ENCODE measurements around the gene CALR.
A peak's percentile ranks its signal among the peaks of the same experiment; 100 is the strongest.
"Not testable (repeated sequence)": the region's sequence is repeated elsewhere in the genome, so short reads cannot be mapped to it uniquely, and the experiment has no call there.

Gene CALR

DNA sequence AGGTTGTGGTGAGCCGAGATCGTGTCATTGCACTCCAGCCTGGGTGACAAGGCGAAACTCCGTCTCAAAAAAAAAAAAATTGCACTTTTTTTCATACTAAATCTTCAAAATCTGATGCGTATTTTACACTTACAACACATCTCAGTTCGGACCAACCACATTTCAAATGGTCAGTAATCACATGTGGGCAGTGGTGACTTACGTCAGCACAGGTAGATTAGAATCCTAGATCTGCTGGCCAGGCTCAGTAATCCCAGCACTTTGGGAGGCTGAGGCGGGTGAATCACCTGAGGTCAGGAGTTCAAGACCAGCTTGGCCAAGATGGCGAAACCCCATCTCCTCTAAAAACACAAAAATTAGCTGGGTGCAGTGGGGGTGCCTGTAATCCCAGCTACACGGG lies 3.3 kb upstream of the CALR start:
- no peak for DNase-seq

DNA sequence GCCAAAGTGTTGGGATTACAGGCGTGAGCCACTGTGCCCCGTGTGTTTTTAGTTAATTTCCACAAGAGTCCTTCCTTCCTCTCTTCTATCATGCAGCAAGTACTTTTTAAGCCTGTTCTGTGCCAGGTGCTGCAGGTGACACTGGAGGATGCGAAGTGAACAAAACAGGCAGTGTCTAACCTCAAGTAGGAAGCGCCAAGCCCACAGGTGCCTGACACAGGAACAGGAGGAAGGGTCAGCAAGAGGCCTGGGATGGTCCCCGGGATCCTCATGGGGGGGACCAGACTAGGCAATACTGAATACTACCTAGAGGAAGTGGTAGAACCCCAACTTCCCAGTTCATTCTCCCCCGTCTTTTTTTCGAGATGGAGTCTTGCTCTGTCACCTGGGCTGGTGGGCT lies 1.8 kb upstream of the CALR start:
- no peak for DNase-seq

DNA sequence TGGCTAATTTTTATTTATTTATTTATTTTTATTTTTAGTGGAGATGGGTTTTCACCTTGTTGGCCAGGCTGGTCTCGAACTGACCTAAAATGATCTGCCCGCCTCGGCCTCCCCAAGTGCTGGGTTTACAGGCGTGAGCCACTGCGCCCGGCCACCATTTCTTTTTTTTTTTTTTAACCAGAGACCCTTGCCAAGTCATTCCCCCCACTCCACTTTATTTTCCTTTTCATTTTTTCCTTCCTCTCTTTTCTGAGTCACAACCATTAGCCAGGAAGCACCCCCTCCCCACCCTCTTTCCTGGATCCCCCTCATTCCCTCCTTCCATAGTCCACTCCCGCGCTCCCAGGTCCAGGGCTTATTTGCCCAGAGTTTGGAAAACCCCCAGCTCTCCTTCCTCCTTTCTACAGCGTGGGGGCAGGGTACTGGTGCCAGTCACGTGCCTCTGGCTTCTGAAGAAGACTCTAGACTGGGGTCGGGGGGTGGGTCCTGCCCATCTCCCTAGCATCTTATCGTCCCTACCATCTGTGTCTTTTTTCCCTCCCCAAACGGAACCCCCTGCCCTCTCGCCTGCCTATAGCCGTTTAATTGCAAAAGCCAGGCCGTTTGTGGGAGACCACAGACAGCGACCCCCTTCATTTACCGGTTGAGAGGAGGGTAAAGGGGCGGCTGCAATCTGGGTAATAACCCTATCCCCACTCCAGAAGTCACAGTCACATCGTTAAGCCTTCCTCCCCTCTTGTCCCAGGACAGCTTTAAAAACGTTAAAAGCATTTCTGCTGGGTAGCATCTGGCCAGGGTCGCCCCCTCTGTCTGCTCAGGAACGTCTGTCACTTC lies 1.1 kb upstream of the CALR start:
- DNase-seq = no peak

DNA sequence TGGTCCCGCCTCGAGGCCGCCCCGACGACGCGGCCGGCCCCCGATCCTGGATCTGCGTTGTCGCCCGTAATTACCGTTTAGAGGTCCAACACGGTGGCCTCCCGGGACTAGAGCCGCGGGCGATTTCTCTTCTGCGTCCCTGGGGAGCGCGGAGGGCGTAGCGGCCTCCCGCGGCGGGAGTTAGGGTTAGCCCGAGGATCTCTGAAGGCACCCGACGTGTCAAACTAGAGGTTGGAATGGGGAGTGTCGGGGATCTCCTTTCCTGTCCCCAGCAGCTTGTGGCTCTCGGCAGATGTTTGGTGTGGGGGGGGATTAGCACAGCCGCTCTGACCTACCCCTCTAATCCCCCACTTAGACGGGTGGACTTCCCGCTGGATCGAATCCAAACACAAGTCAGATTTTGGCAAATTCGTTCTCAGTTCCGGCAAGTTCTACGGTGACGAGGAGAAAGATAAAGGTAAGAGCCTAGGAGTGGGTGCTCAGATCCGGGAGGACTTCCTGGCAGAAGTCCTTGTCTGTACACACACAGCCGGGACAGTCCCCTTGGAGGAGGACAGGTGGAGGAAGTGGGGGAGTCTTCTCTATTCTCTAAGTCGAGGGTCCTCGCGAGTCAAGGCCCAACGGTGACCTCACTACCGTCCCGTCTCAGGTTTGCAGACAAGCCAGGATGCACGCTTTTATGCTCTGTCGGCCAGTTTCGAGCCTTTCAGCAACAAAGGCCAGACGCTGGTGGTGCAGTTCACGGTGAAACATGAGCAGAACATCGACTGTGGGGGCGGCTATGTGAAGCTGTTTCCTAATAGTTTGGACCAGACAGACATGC lies 581 bp downstream of the CALR start:
- no peak for DNase-seq

DNA sequence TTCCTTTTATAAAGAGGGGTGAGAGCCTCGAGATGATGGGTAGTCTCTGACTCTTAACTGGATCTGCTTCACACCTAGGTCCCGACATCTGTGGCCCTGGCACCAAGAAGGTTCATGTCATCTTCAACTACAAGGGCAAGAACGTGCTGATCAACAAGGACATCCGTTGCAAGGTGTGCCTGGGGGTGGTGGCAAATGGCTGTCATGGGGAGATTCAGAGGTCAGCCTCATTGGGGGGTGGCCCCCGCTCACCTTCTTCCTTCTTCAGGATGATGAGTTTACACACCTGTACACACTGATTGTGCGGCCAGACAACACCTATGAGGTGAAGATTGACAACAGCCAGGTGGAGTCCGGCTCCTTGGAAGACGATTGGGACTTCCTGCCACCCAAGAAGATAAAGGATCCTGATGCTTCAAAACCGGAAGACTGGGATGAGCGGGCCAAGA lies 1.6 kb downstream of the CALR start:
- no peak for DNase-seq

DNA sequence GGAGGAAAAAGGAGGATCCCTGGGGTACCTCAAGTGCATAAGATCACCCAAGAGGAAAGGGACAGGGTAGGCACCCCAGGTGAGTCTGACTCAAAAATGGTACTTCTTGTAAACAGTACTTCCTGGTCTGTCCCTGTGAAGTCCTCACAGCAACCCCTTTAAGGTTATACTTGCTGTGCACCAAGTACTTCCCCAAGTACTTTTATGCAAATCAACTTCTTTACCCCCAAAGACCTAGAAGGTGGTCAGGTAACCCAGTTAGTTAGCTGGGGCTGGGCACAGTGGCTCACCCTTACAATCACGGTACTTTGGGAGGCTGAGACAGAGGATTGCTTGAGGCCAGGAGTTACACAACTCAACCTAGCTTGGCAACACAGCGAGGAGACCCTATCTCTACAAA lies 2.5 kb downstream of the CALR start:
- DNase-seq = no peak

DNA sequence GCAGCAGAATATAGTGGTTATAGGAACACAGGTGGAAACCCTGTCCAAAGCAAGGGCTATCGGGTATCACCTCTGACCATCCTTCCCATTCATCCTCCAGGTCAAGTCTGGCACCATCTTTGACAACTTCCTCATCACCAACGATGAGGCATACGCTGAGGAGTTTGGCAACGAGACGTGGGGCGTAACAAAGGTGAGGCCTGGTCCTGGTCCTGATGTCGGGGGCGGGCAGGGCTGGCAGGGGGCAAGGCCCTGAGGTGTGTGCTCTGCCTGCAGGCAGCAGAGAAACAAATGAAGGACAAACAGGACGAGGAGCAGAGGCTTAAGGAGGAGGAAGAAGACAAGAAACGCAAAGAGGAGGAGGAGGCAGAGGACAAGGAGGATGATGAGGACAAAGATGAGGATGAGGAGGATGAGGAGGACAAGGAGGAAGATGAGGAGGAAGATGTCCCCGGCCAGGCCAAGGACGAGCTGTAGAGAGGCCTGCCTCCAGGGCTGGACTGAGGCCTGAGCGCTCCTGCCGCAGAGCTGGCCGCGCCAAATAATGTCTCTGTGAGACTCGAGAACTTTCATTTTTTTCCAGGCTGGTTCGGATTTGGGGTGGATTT lies 5.1 kb downstream of the CALR start:
- no peak for DNase-seq

DNA sequence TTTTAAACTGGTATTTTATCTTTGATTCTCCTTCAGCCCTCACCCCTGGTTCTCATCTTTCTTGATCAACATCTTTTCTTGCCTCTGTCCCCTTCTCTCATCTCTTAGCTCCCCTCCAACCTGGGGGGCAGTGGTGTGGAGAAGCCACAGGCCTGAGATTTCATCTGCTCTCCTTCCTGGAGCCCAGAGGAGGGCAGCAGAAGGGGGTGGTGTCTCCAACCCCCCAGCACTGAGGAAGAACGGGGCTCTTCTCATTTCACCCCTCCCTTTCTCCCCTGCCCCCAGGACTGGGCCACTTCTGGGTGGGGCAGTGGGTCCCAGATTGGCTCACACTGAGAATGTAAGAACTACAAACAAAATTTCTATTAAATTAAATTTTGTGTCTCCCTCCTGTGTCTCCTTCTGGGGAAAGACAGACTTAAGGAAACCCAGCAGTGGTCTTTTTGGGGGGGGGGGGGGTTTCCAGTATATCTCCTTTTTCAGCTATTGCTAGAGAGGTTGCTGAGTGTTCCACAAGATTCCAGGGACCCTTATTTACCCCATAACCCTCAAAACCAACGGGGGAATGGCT lies 5.8 kb downstream of the CALR start:
- DNase-seq = no peak

DNA sequence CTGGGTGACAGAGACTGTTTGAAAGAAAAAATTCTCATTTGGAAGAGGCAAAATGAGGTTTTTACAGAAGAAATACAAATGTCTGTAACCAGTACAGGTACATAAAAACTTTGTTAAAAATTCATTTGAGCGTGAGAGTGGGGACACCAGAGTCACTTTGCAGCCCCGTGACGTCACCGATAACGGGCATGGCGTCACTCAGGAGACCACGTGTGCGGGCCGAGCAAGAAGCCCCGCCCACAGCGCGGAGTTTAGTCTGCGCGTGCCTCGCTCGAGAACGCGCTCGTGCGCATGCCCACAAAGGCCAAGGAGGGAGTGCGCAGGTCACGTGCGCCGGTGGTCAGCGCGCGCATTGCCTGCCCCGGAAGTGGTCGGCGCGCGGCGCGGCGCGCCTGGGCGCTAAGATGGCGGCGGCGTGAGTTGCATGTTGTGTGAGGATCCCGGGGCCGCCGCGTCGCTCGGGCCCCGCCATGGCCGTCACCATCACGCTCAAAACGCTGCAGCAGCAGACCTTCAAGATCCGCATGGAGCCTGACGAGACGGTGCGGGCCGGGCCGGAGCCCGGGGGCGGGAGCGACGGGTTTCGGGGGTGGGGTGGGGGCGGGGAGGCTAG lies 7.2 kb downstream of the CALR start, which contains the start of gene RAD23A:
RAD23A (plus strand) TSS at position 384 of the 613 bp plus-strand sequence; CDS start at position 471, 87 bp downstream.
- peak; percentile 98 for DNase-seq

DNA sequence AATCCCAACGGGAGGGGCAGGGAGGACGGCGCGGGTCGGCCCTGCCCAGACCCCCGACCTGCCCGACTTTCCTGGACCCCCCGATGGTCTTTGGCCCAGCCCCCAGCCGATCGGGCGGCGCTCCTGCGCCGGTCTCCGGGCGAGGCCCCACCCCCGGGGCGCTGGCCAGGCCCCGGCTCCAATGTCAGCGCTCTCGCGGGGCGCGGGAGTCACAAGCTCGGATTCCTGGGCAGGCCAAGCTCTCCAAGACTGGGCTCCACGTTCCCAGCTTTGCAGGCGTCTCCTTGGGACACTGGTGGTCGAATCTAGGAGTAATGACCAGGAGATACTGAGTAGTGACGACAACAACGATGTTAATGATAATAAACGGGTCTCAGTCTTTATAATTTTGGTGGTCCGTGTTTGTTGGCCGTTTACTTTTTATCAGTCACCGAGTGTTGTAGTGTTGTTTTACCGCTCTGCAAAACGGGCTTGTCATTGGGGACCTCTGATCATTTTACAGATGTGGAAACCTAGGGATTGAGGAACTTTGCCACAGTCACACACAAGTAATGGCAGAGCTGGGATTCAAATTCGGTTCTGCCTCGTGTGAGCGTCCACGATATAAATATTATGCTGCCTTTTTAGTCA lies 7.8 kb downstream of the CALR start:
- DNase-seq = peak; percentile 87

DNA sequence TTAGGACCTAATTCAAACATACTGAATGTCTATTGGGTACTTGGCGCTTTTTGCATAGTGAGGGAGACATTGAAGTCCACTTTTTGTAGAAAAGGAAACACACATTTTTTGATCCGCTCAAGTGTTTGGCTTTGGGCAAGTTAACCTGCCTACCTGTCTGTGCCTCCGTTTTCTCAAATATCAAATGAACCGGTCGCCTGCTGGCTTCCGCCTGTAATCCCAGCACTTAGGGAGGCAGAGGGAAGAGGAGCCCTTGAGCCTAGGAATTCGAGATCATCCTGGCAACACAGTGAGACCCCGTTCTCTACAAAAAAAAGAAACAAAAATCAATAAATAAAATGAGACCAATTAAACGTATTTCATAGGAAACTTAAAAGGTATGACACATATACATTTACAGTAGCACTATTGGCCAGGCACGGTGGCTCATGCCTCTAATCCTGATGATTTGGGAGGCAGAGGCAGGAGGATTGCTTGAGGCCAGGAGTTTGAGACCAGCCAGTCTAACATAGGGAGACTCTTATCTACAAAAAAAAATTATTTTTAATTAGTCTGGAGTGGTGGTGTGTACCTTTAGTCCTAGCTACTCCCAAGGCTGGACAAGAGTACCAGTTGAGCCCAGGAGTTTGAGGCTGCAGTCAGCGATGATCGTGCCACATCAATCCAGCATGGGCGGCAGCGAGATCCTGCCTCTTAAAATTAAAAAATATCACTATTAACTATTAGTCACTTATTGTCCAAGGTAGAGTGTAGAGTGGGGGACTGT lies 8.5 kb downstream of the CALR start:
- no peak for DNase-seq

DNA sequence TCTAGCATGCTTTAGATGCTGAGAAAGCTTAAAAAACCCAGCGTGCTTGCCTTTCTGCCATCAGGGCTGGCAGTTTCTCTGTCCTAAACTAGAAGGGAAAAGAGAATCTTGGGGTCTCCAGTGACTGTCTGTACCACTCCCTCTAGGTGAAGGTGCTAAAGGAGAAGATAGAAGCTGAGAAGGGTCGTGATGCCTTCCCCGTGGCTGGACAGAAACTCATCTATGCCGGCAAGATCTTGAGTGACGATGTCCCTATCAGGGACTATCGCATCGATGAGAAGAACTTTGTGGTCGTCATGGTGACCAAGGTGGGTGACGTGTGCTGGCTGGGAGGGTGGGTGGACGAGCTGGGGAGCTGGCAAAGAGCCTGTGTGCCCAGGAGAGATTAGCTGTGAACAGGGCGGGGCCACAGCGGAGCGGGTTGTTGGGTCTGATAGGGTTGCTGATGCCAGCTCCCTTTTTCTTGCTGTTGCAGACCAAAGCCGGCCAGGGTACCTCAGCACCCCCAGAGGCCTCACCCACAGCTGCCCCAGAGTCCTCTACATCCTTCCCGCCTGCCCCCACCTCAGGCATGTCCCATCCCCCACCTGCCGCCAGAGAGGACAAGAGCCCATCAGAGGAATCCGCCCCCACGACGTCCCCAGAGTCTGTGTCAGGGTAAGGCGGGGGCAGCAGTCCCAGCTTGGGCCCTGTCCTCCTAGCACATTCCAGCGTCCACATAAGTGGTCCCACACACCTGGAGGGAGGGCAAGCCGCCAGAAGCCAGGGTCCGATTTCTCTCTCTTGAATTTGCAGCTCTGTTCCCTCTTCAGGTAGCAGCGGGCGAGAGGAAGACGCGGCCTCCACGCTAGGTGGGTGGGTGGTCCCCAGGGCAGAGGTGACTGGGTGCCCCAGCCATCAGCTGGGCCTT lies 9.5 kb downstream of the CALR start:
- peak; percentile 55 for DNase-seq

DNA sequence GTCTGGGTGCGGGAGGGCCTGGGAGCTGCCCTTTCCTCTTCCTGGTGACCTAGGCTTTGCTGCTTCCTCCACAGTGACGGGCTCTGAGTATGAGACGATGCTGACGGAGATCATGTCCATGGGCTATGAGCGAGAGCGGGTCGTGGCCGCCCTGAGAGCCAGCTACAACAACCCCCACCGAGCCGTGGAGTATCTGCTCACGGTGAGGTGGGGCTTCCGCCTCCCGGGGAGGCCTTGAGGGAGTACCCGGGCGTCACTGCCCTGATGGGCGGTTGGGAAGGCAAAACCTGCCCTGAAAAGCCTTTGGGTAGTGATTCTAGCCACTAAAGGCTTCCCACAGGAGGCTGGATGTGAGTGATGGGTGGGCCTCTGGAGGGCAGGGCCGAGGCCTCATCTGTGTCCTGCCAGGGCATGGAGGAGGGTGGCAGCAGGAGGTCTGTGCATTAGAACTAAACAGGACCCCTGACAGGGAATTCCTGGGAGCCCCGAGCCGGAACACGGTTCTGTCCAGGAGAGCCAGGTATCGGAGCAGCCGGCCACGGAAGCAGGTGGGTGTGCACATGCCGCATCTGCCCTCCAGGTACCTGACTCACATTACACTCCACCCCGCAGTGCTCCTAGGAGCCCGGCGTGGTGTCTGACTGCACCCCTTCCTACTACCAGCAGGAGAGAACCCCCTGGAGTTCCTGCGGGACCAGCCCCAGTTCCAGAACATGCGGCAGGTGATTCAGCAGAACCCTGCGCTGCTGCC lies 10.4 kb downstream of the CALR start:
- no peak for DNase-seq

DNA sequence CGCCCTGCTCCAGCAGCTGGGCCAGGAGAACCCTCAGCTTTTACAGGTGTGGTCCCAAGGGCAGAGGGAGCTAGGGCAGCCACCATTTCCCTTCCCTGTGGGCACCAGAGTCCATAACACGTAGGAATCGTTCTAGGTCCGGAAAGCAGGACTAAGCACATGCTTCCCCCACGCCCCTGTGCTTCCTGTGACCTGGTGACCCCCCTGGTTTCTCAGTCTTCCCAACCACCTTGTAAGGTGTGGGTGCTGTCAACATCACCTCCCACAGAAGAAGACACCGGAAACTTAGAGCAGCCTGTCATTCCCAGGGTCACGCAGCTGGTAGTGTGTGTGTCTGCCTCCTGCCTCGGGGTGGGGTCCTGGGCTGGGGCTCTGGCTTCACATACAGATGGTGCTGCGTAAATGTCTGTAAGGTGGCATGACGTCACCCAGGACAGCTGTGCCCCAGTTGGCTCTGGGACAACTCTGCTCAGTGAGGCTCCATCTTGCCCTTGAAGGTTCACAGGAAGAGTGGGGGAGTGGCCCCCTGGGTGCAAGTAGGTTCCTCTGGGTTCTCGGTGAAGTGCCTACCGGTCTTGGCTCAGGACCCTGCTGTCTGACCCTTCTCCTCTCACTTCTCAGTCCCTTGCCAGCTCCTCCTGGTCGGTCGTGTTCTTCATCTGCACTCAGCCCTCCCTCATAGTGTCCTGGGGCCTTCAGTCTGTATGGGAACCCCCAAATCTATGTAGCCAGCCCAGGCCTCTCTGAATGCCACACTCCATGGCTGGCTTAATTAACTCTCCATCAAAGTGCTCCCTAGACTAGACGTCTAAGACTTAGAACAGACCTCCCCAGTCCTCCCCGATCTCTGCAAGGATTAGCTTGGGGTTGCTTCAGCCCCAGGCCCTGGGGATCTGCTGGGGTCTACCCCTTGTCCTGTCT lies 11.2 kb downstream of the CALR start:
- no peak for DNase-seq

DNA sequence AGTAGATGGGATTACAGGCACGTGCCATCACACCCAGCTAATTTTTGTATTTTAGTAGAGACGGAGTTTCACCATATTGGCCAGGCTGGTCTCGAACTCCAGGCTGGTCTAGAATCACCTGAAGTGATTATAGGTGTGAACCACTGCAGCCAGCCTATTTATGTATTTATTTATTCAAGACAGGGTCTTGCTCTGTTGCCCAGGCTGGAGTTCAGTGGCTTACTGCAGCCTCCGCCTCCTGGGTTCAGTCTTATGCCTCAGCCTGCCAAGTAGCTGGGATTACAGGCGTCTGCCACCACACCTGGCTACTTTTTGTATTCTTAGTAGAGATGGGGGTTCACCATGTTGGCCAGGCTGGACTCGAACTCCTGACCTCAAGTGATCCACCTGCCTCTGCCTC lies 13.6 kb downstream of the CALR start:
- not testable (repeated sequence) for DNase-seq

DNA sequence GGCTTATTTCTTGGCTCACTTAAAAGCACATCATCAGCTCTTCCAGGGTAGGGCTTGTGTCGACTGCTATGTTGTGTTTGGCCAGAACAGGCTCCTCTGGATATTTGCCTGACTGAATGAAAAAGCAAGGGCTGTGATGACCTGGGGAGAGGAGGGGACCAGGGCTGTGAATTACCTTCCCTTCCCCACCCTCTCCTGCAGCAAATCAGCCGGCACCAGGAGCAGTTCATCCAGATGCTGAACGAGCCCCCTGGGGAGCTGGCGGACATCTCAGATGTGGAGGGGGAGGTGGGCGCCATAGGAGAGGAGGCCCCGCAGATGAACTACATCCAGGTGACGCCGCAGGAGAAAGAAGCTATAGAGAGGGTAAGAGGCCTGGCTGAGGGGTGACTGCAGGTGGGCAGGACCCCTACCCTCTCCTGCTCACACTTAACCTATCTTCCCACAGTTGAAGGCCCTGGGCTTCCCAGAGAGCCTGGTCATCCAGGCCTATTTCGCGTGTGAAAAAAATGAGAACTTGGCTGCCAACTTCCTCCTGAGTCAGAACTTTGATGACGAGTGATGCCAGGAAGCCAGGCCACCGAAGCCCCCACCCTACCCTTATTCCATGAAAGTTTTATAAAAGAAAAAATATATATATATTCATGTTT lies 14.2 kb downstream of the CALR start:
- no peak for DNase-seq

DNA sequence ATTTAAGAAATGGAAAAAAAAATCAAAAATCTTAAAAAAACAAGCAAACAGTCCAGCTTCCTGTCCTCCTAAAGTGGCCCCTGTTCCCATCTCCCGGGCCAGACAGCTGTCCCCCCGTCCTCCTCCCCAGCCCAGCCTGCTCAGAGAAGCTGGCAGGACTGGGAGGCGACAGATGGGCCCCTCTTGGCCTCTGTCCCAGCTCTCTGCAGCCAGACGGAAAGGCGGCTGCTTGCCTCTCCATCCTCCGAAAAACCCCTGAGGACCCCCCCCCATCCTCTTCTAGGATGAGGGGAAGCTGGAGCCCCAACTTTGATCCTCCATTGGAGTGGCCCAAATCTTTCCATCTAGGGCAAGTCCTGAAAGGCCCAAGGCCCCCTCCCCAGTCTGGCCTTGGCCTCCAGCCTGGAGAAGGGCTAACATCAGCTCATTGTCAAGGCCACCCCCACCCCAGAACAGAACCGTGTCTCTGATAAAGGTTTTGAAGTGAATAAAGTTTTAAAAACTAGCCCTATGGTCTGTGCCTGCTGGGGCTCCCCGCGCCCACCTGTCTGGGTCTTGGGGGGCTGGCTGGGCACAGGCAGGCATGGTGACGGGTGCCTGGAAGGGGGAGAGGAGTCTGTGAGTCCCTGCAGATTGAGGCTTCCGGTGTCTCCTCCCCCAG lies 14.9 kb downstream of the CALR start:
- DNase-seq = peak; percentile 86

Data from femur (tissue), 1 donor.